Gastrocnemius medialis (tissue), 4 donors: ENCODE results near the gene ADTRP. TPM values are rescaled to one million over a fixed set of nuclear protein-coding genes. Genes with fewer than 3 reads are reported as not detected.

Experiments used
- ATAC-seq, 2 donors: fragments of 150-250 bp; one replicate each; pipeline ENCODE4 v1.9.1; 2016
- DNase-seq, 2 donors: peaks; one replicate each; pipeline ENCODE4 v3.0.0-alpha.2; 2019
- H3K27ac ChIP-seq, 4 donors: fragments of 200-600 bp; sonication (generic); 1 replicate in 1 of 4; 2 replicates in 3 of 4; pipeline ENCODE4 v1.5.1; 2016 to 2018; ENCODE audit warnings: mild to moderate bottlenecking in 2 of 4, moderate library complexity in 1 of 4
- H3K27me3 ChIP-seq, 3 donors: fragments of 200-600 bp; sonication (generic) in 2 of 3; 1 replicate in 1 of 3; 2 replicates in 2 of 3; pipeline versions ENCODE4 v1.5.1 to v1.6.0; 2016 to 2019; ENCODE audit warnings: mild to moderate bottlenecking in 1 of 3, moderate library complexity in 1 of 3
- H3K36me3 ChIP-seq, 2 donors: fragments of 200-600 bp; sonication (generic) in 1 of 2; one replicate each; pipeline ENCODE4 v1.5.1; 2017 to 2018
- H3K4me1 ChIP-seq, 2 donors: fragments of 200-600 bp; sonication (generic) in 1 of 2; one replicate each; pipeline ENCODE4 v1.5.1; 2016 to 2017; ENCODE audit warnings: mild to moderate bottlenecking in 2 of 2
- H3K4me3 ChIP-seq, 4 donors: fragments of 200-600 bp; sonication (generic) in 3 of 4; 1 replicate in 1 of 4; 2 replicates in 3 of 4; pipeline ENCODE4 v1.5.1; 2016 to 2019; ENCODE audit warnings: mild to moderate bottlenecking in 2 of 4
- H3K9me3 ChIP-seq, 3 donors: fragments of 200-600 bp; sonication (generic) in 2 of 3; 1 replicate in 1 of 3; 2 replicates in 2 of 3; pipeline ENCODE4 v1.5.1; 2016 to 2019
- POLR2A ChIP-seq, 2 donors: fragments of 450-650 bp; IDR thresholded peaks; one replicate each; pipeline ENCODE4 v1.6.1; 2017; ENCODE audit warnings: antibody characterized with exemption in 2 of 2, mild to moderate bottlenecking in 2 of 2, moderate library complexity in 2 of 2
- in situ Hi-C, 4 donors: fragments of 200-750 bp; cut with MboI; loops; one replicate each; pipeline versions ENCODE4 v1.15.0 to v1.8.0; 2017; ENCODE audit warnings: low sequenced_read_pairs in 4 of 4
- intact Hi-C: fragments of 100-400 bp; cut with DNase I; formaldehyde crosslinking; loops from one replicate; pipeline ENCODE4 v1.15.1; 2023; ENCODE audit warnings: low total_unique reads
- total RNA-seq, 4 donors: library from RNA; depleted of rRNA; stranded (reverse); fragments of >200 nt; gene quantifications; one replicate each; pipeline versions ENCODE4 v1.1.0 to v1.2.3, GENCODE V29; 2016
- TF ChIP-seq, protein P1 (sequence below), 5 experiments: fragments of 450-650 bp in 3 of 5; fragments of 200-600 bp in 2 of 5; sonication (generic) in 2 of 5; IDR thresholded peaks in 4 of 5; conservative IDR thresholded peaks in 1 of 5; 1 replicate in 4 of 5; 2 replicates in 1 of 5; pipeline ENCODE4 v1.5.1; 2016 to 2019; ENCODE audit warnings: antibody characterized with exemption in 5 of 5, mild to moderate bottlenecking in 3 of 5, moderate library complexity in 3 of 5

Gene ADTRP
- total RNA-seq, 4 donors from 2014 or later, result 0.31 to 0.73 TPM; not detected in 2

DNA sequence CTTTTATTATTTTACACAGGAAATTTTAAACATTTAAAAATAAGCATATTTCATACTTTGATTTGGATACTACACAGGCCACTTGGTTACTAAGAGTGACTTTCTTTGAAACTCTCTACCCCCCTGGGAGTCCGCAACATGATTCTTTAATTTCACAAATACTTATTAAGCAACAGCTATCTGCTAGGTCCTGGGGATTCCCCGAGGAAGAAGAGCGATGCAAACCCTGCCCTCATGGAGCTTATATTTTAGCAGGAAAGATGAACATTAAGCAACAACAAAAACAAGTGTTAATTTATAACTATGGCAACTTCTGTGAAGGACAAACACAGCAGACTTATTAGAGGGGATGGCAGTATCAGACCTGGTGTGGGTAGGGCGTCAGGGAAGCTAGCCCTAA, 3.9 kb upstream of the ADTRP start:
- TF ChIP-seq, protein P1, sequence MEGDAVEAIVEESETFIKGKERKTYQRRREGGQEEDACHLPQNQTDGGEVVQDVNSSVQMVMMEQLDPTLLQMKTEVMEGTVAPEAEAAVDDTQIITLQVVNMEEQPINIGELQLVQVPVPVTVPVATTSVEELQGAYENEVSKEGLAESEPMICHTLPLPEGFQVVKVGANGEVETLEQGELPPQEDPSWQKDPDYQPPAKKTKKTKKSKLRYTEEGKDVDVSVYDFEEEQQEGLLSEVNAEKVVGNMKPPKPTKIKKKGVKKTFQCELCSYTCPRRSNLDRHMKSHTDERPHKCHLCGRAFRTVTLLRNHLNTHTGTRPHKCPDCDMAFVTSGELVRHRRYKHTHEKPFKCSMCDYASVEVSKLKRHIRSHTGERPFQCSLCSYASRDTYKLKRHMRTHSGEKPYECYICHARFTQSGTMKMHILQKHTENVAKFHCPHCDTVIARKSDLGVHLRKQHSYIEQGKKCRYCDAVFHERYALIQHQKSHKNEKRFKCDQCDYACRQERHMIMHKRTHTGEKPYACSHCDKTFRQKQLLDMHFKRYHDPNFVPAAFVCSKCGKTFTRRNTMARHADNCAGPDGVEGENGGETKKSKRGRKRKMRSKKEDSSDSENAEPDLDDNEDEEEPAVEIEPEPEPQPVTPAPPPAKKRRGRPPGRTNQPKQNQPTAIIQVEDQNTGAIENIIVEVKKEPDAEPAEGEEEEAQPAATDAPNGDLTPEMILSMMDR (IDR thresholded peaks at IDR 0.05 in 4 of 5, conservative IDR thresholded peaks at IDR 0.05 in 1 of 5), result no peak
- no peak for TF ChIP-seq POLR2A (IDR thresholded peaks at IDR 0.05)
- DNase-seq, result no peak
- no peak for ATAC-seq

DNA sequence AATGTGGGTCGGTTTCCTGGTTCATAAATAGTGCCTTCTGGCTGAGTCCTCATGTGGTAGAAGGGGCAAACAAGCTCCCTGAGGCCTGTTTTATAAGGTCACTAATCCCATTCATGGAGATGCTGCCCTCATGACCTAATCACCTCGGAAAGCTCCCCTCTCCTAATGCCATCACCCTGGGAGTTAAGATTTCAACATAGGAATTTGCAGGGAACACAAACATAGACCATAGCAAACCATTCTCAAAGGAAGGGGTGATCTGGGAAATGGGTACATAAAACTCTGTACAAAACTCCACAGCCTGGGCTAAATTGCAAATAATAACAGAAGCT, 1.5 kb upstream of the ADTRP start:
- no peak for ATAC-seq
- intact Hi-C loops, result no loop called here

More for the DNA sequence above, 3.9 kb upstream of the ADTRP start:
- intact Hi-C loops, result no loop called here
- no peaks in the 10 kb centered on the region for H3K27me3 ChIP-seq
- H3K4me3 ChIP-seq, result no peak overlapping the region
- in situ Hi-C loops, result no loop called here
- no peak overlapping the region for H3K27ac ChIP-seq
- H3K9me3 ChIP-seq, result no peaks in the 10 kb centered on the region
- no peaks in the 10 kb centered on the region for H3K4me1 ChIP-seq
- H3K36me3 ChIP-seq, result no peaks in the 10 kb centered on the region

DNA sequence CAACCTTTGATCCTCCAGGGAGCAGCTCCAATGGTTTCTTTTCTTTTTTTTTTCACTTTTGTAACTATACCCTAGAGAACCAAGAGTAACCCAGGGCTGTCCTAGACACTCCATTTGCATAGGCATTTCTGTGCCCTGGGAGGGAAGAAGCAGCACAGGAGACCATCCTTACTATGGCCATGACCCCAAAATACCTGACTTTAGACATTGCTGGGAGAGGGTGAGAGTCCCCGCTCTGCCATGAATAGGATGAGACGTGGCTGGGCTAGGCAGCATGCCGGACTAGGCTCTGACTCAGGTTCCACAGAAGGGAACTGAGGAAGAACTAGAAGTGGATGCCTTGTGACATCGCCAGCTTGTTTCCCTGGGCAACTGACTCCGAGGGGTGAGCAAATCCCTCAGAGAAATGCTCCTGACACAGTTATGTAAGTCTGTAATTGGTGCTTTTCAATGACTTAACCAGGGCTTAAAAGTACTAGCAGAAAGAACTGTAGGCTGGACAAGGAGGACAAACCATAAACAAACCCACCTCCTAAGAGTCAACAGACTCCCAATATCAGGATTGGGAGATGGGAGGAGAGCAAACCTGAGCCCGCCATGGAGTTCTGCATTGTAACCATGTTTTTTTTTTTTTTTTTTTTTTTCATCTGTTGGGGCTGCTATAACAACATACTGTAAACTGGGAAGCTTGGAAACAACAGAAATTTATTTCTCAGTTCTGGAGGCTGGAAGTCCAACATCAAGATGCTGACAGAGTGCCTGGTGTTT, 910 bp upstream of the ADTRP start:
- TF ChIP-seq, protein P1 (IDR thresholded peaks at IDR 0.05 in 4 of 5, conservative IDR thresholded peaks at IDR 0.05 in 1 of 5), result no peak
- TF ChIP-seq POLR2A (IDR thresholded peaks at IDR 0.05), result no peak
- ATAC-seq, result no peak
- in situ Hi-C loops, result no loop called here

More for the DNA sequence above, 1.5 kb upstream of the ADTRP start:
- H3K4me1 ChIP-seq, result no peaks in the 10 kb centered on the region
- in situ Hi-C loops, result no loop called here
- TF ChIP-seq POLR2A (IDR thresholded peaks at IDR 0.05), result no peak
- TF ChIP-seq, protein P1 (IDR thresholded peaks at IDR 0.05 in 4 of 5, conservative IDR thresholded peaks at IDR 0.05 in 1 of 5), result no peak
- H3K36me3 ChIP-seq, result no peaks in the 10 kb centered on the region
- DNase-seq, result no peak
- H3K9me3 ChIP-seq, result no peaks in the 10 kb centered on the region
- H3K27me3 ChIP-seq, result no peaks in the 10 kb centered on the region
- H3K4me3 ChIP-seq, result no peak overlapping the region
- H3K27ac ChIP-seq, result no peak overlapping the region

DNA sequence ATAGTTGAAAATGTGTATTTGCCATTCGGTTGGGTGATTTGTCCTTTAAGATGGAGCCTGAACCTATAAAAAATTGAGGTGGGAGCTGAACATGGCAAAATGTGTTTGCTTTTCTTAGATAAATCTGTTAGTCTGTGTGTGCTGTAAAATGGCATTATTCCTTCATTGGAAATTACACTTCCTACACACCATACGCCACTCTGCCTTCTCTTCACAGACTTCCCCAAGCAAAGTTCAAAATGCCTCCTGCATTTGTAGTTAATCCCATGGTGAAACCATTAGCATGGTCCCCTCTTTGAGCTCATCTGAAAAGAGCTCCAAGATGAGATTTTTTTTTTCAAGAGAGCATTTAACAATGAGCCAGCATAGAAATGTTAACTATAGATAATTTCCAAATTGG, 567 bp downstream of the ADTRP start:
- Histone ChIP-seq H3K27ac (no peak overlapping the region), H3K9me3 (no peaks in the 10 kb centered on the region), H3K4me1 (no peaks in the 10 kb centered on the region), H3K27me3 (no peaks in the 10 kb centered on the region), H3K36me3 (no peaks in the 10 kb centered on the region), H3K4me3 (no peak overlapping the region)
- no peak for DNase-seq
- no peak for ATAC-seq
- in situ Hi-C loops (no loop called here), intact Hi-C loops (no loop called here)
- TF ChIP-seq, protein P1 (IDR thresholded peaks at IDR 0.05 in 4 of 5, conservative IDR thresholded peaks at IDR 0.05 in 1 of 5), result no peak

More for the DNA sequence above, 910 bp upstream of the ADTRP start:
- no peak for DNase-seq
- Histone ChIP-seq H3K27ac (no peak overlapping the region), H3K36me3 (no peaks in the 10 kb centered on the region), H3K4me1 (no peaks in the 10 kb centered on the region), H3K27me3 (no peaks in the 10 kb centered on the region), H3K9me3 (no peaks in the 10 kb centered on the region), H3K4me3 (no peak overlapping the region)
- intact Hi-C loops, result no loop called here
